Keratinocyte (primary cell): Measurements from ENCODE around the gene PRRC2B. TPM values are rescaled to one million over a fixed set of nuclear protein-coding genes. Genes with fewer than 3 reads are reported as not detected.

Experiments
- DNase-seq: peaks from one replicate; pipeline ENCODE4 v3.0.0-alpha.2; 2011; ENCODE audit warnings: low read depth, missing footprints, low spot score
- FAIRE-seq: peaks from 2 replicates; lab custom pipeline; 2011; peaks lifted over from hg19 to GRCh38; lab: Jason Lieb, UNC
- H2AFZ ChIP-seq: 2 replicates; pipeline ENCODE4 v1.6.0; 2012; ENCODE audit warnings: low read length, control low read depth, inconsistent platforms; ENCODE audit not compliant: control insufficient read depth
- H3K27ac ChIP-seq: 2 replicates; pipeline ENCODE4 v1.5.1; 2011; ENCODE audit warnings: low read length; ENCODE audit not compliant: control insufficient read depth, insufficient read depth
- H3K27me3 ChIP-seq: 3 replicates; pipeline ENCODE4 v1.6.0; 2011; ENCODE audit warnings: low read length; ENCODE audit not compliant: control insufficient read depth, insufficient read depth; ENCODE audit errors: extremely low read depth
- H3K36me3 ChIP-seq, 2 experiments: 2 replicates in 1 of 2; 3 replicates in 1 of 2; pipeline ENCODE4 v1.5.1; 2011; ENCODE audit warnings: low read length in 2 of 2, mild to moderate bottlenecking in 1 of 2; ENCODE audit not compliant: control insufficient read depth in 2 of 2, insufficient read depth in 2 of 2; ENCODE audit errors: extremely low read depth in 1 of 2
- H3K4me1 ChIP-seq: 3 replicates; pipeline ENCODE4 v1.5.1; 2011; ENCODE audit warnings: low read length; ENCODE audit not compliant: control insufficient read depth, insufficient read depth; ENCODE audit errors: extremely low read depth
- H3K4me2 ChIP-seq: 3 replicates; pipeline ENCODE4 v1.6.0; 2011; ENCODE audit warnings: low read depth, low read length; ENCODE audit not compliant: control insufficient read depth, insufficient read depth; ENCODE audit errors: extremely low read depth
- H3K4me3 ChIP-seq, 3 experiments: fragments of 200-600 bp in 1 of 3; sonication (generic) in 1 of 3; 2 replicates in 2 of 3; 3 replicates in 1 of 3; pipeline ENCODE4 v1.5.1; 2011 to 2016; ENCODE audit warnings: low read length in 3 of 3, mild to moderate bottlenecking in 3 of 3, control low read depth in 2 of 3, inconsistent platforms in 1 of 3, low read depth in 1 of 3, mixed read lengths in 1 of 3, mixed run types in 1 of 3, moderate library complexity in 1 of 3; ENCODE audit not compliant: control insufficient read depth in 2 of 3, insufficient read depth in 2 of 3; ENCODE audit errors: extremely low read depth in 1 of 3
- H3K79me2 ChIP-seq: 2 replicates; pipeline ENCODE4 v1.6.0; 2012; ENCODE audit warnings: low read length; ENCODE audit not compliant: control insufficient read depth, insufficient read depth
- H3K9ac ChIP-seq: 3 replicates; pipeline ENCODE4 v1.6.0; 2011; ENCODE audit warnings: low read length; ENCODE audit not compliant: control insufficient read depth, insufficient read depth; ENCODE audit errors: extremely low read depth
- H3K9me1 ChIP-seq: 3 replicates; pipeline ENCODE4 v1.6.0; 2011; ENCODE audit warnings: low read length; ENCODE audit not compliant: control insufficient read depth, insufficient read depth; ENCODE audit errors: extremely low read depth
- H3K9me3 ChIP-seq: 2 replicates; pipeline ENCODE4 v1.5.1; 2012; ENCODE audit warnings: low read depth, low read length; ENCODE audit not compliant: control insufficient read depth
- H4K20me1 ChIP-seq: 3 replicates; pipeline ENCODE4 v1.6.0; 2011; ENCODE audit warnings: low read length; ENCODE audit not compliant: control insufficient read depth, insufficient read depth; ENCODE audit errors: extremely low read depth
- CTCF ChIP-seq, 3 experiments: IDR thresholded peaks in 1 of 3; conservative IDR thresholded peaks in 1 of 3; optimal IDR thresholded peaks in 1 of 3; 2 replicates in 2 of 3; 3 replicates in 1 of 3; pipeline versions ENCODE3 to v1.5.1; 2011; ENCODE audit warnings: low read length in 3 of 3, mild to moderate bottlenecking in 3 of 3, moderate library complexity in 2 of 3, control low read depth in 1 of 3, inconsistent platforms in 1 of 3; ENCODE audit not compliant: insufficient read depth in 2 of 3; ENCODE audit errors: extremely low read depth in 1 of 3
- EZH2 ChIP-seq: IDR thresholded peaks from one replicate; pipeline ENCODE4 v1.6.1; 2012; ENCODE audit warnings: inconsistent platforms, mild to moderate bottlenecking, low read length, moderate library complexity
- dilution Hi-C: fragments of 300-500 bp; cut with MboI; formaldehyde crosslinking; loops from one replicate; pipeline ENCODE4 v1.7.0; 2020; ENCODE audit warnings: low sequenced_read_pairs; ENCODE audit not compliant: extremely low pct_ligation_motif_present
- polyA plus RNA-seq, 5 experiments: library from polyadenylated mRNA; depleted of rRNA in 3 of 5; stranded (reverse) in 3 of 5; stranded (forward) in 1 of 5; unstranded in 1 of 5; fragments of >200 nt; gene quantifications; 1 replicate in 1 of 5; 2 replicates in 3 of 5; 3 replicates in 1 of 5; pipeline versions ENCODE4 v1.2.1 to v1.2.3, GENCODE V29; 2011 to 2012; ENCODE audit warnings: missing spikeins in 2 of 5, low read depth in 1 of 5, low replicate concordance in 1 of 5

The PRRC2B gene
- polyA plus RNA-seq, 1 donor (not counting 4 experiments of a cell fraction or from before 2014, with no cell fraction given): 20.8 TPM

DNA sequence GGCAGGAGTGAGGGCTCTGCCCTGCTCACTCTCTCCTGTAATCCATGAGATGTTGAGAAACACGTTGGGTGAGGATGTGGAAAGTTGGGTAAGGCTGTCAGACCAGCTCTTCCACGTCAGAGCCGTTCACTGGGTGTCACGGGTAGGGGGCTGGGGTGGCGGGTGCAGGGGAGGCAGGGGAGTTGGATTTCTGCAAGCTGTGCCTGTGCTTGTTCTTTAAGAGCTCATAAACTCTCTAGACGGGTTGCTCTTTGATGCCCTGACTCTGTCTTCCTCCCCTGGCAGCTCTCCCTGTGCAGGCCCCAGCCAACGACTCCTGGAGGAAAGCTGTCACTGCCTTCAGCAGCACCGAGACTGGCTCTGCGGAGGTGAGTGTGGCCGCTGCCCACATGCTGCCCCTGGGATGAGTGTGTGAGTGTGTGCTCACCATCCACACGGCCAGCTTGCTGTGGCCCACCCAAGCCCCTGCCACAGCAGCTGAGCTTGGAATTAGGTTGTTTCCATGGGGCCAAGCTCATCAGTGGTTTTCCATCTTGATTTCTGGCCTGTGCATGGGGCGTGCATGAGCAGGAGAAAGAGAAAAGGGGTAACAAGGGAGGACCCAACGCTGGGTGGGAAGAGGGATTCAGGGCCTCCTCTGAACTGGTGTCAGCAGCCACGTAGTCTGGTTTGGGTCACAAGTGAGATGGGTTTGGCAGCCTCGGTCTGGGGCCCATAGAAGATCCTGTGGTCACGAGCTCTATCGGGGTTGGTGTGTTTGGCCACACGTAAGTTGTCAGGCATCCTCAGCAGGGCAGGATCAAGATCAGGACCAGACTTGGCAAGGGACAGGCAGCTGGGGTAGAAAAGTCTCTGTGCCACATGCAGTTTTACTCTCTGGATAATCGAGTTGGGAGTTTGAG, 87.8 kb downstream of the PRRC2B start:
- Histone ChIP-seq H3K4me1 (peaks cover 4% of the 10 kb centered on the region), H3K9me1 (no peaks in the 10 kb centered on the region), H3K4me2 (no peak overlapping the region), H3K79me2 (peaks cover 10% of the 10 kb centered on the region), H3K27me3 (no peaks in the 10 kb centered on the region), H2AFZ (no peak overlapping the region), H3K36me3 (peaks cover 72 to 76% of the 10 kb centered on the region in 2 experiments), H3K9me3 (no peaks in the 10 kb centered on the region), H3K4me3 (no peak overlapping the region), H3K9ac (no peak overlapping the region), H4K20me1 (peaks cover 13% of the 10 kb centered on the region), H3K27ac (no peak overlapping the region)
- FAIRE-seq (no peak), DNase-seq (no peak)
- dilution Hi-C loops: no loop called here
- TF ChIP-seq EZH2 (no peak), CTCF (optimal IDR thresholded peaks at IDR 0.05 in 1 of 3, IDR thresholded peaks at IDR 0.05 in 1 of 3, conservative IDR thresholded peaks at IDR 0.05 in 1 of 3; ENCODE audit: extremely low read depth in 1 of 3, insufficient read depth in 2 of 3, low read length in 3 of 3) (no peak)

GRCh38 chr9:131482343-131483006, 88.6 kb downstream of the PRRC2B start:
- Histone ChIP-seq H3K27ac (no peak overlapping the region), H3K9me1 (no peaks in the 10 kb centered on the region), H4K20me1 (peaks cover 8% of the 10 kb centered on the region), H3K9me3 (no peaks in the 10 kb centered on the region), H3K36me3 (peaks cover 72 to 73% of the 10 kb centered on the region in 2 experiments), H3K4me3 (no peak overlapping the region), H3K27me3 (no peaks in the 10 kb centered on the region), H3K4me1 (peaks cover 4% of the 10 kb centered on the region), H3K79me2 (peaks cover 8% of the 10 kb centered on the region), H3K9ac (no peak overlapping the region), H3K4me2 (no peak overlapping the region), H2AFZ (no peak overlapping the region)
- DNase-seq (no peak), FAIRE-seq (no peak)
- TF ChIP-seq CTCF (optimal IDR thresholded peaks at IDR 0.05 in 1 of 3, IDR thresholded peaks at IDR 0.05 in 1 of 3, conservative IDR thresholded peaks at IDR 0.05 in 1 of 3; ENCODE audit: extremely low read depth in 1 of 3, insufficient read depth in 2 of 3, low read length in 3 of 3) (no peak), EZH2 (no peak)
- dilution Hi-C loops: no loop called here
